ENCODE measurements around the gene SH3RF3.
"Not testable (repeated sequence)": the region's sequence is repeated elsewhere in the genome, so short reads cannot be mapped to it uniquely, and the experiment has no call there.

Gene SH3RF3

DNA sequence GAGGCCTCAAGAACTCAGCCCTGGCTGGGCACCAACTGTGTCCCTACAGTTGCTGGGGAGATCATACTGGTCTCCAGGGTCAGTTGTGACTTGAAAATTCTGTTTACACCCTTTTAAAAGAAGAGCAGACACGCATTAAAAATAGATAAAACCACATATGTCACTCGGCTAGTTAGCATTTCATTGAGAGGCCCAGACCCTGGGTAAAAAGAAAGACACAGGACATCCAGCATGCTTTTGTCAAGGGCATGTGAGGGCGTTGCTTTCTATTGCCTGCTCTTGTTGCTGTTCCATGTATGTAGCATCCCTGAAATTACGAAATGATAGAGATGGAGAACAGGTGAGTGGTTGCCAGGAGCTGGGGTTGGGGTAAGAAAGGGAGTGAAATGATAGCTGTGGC lies 390.5 kb downstream of the SH3RF3 start:
- DNase-seq: no peak

DNA sequence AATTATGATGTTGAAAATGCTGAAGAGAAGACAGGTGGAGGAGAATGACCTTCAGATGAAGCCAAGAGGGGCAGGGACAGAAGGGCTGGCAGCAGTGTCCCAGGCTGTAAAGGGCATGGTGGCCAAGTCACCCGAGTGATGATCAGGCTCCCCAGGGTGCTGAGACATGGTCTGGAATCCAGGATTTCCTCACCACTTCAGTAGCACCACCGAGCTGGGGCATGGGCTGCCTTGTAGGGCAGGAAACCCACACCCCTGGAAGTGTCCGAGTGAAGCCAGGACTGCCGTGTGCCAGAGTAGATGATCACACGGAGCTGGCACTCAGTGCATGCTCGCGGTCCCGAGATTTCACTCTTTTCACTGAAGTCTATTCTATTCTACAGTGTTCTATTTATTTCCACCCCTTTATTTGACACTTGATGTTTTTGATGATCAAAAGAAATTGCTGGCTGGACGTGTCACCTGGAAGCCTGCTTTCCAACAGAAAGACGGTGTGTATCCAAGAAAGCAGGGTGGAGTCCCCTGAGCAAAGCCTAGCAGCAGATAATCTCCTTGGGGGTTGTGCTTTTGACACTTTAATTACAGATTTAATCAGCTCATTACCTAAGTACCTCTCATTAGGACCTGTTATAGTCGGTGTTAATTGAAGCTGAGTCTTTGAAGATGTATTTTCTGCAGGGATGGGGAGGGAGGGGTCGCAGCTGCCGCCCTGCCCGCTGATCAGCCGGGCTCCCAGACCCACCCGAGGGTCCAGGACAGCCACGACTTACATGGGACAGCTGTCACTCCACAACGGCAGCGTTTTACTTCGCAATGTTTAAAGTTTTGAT lies 392.4 kb downstream of the SH3RF3 start:
- no peak for DNase-seq

DNA sequence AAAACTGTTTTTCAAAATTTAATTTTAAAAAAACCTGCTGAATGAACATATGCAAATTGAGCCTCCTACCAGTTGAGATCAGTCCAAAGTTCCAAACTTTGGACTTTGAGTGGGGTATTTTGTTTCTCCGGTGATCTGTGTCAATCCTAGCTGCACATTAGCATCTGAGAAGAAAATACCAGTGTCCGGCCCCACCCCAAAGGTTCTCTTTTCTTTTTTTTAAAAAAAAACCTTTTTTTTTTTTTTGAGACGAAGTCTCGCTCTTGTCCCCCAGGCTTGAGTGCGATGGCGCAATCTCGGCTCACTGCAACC lies 393.0 kb downstream of the SH3RF3 start:
- no peak for DNase-seq

DNA sequence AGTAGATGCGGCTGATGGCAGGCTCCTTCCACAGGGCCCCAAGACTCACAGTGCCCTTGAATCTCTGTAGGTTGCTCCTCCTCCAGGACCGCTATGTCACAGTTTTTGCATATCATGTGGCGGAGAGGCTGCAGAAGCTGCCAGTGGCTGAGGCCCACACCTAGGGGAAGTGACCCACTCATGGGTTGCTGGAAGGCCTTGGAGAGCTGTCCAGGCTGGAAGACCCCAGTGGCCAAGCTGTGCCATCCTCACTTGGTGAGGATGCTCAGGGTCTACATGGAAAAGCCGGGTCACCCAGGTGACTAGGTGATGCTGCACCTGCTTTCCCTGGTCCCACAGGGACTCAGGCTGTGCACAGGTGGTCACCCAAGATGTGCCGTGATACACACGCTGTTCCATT lies 394.1 kb downstream of the SH3RF3 start:
- DNase-seq: no peak

DNA sequence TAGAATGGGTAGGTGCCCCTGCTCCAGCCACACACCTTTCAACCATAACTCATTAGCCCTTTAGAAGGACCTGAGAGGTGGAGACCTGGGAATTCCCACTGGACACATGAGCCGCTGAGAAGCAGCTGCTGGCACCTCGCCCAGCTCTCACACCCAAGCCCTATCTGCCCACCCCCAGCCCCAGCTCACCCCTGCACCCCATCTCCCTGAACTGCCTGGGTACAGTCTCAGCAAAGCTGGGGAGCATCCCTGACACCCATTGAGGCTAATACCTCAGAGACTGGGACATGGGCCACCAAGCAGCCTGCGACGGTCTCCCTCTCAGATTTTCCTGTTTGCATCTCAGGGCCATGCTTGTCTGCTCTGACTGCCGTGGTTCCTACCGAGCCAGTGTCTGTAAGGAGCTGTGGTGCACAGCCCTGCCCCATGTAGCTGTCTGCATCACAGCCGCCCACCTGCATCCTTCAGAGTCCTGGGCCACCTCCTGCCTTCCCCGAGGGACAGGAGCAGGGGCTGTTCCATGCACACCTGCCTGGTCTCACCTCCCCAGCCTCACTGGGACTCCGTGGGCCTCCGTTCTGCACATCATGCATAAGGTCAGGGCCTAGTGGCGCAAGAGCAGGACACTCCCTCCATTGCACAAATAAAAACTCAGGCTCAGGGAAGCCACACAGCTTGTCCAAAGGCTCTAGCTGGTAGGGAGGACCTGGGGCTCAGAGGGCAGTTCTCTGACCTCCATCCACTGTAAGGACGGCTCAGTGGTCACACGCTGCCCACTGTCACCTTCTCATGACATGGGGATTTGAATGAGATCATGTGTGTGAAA lies 394.7 kb downstream of the SH3RF3 start:
- DNase-seq: no peak

DNA sequence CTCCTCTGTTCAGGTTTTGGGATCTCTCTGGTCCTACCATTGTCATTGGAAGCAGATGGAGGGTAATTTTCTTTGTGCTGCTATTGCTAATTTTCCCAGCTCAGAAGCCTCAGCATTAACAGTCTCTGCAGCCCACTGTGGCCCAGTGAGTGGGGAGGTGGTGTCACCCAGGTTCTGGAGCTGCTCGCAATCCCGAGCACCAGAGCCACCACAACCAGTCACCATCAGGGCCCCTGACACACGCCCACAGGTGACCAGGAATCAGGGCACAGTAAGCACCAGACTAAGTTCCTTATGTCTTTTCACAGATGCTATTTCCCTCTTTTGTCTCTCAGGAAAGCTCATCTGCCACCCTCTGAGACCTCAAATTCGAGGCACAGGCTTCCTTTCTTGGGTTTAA lies 396.8 kb downstream of the SH3RF3 start:
- DNase-seq: no peak

DNA sequence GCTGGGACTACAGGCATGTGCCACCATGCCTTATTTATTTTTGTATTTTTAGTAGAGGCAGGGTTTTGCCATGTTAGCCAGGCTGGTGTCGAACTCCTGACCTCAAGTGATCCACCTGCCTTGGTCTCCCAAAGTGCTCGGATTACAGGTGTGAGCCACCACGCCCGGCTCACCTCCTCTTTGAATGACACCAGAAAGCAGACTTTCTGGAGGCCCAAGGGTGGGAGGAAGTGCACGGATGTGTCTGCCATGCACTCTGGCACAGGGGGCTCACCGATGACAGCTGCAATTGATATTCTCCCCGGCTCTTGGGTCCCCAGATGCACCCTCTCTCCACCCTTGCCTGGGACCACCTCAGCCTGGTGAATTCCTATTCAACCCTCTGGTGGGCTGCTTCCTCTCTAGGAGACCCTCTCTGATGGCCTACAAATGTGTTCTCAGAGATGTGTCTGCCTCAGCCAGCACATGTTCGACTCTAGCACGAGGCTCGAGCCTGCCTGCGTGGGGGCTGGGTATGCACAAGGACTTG lies 397.5 kb downstream of the SH3RF3 start:
- no peak for DNase-seq

DNA sequence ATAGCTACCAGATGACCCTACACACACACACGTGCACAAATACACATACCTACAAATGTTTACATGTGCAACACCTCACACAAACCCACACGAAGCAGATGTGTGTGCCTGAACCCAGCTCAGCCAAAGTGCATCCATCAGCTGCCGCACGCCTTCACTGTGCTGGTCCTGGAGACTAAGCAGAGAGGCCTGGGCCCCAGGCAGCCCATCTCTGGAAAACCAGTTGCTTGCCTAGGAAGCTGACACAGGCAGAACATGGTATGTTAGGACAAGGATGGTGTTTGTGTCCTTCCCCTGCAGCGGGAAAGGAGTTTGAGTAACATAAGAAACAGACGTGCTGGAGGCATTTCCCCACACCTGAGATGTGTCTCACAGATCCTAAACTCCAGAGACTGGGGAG lies 398.1 kb downstream of the SH3RF3 start:
- DNase-seq: no peak

DNA sequence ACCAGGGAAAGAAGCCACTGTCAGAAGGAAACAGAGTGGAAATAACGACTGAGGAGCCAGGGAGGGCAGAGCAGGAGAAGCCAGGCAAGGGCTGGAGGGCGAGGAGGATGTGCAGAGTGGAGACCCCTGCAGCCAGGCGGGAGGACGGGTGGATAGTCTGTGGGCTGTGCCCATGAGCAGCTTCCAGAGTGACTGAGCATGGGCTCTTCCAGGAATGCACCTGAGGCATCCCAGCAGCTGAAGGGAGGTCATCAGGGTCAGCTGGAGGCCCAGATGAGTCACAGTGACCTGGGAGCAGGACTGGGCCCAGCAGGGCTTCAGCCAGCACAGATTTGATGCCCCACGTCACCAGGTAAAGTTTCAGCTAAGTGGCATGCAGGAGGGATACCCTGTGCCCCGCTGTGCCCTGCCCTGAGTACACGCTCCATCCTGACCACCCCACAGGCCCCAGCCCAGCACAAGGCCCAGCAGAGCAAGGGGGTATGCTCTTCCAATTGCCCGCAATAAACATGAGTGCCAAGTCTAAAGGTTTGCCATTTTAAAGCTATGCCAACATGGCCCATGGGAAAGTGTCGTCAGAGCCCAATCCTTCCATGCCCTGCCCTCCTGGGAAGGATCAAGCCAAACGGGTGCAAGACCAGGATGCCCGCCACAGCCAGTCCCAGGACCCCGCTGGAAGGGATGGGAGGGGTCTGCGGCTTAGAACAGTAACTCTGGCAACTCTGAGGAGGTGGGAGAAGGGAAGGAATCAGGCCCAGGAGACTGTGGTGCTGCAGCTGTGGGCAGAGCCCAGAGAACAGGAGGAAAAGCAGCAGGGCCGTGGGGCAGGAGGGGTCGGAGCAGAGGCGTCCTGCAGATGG lies 399.1 kb downstream of the SH3RF3 start:
- no peak for DNase-seq

DNA sequence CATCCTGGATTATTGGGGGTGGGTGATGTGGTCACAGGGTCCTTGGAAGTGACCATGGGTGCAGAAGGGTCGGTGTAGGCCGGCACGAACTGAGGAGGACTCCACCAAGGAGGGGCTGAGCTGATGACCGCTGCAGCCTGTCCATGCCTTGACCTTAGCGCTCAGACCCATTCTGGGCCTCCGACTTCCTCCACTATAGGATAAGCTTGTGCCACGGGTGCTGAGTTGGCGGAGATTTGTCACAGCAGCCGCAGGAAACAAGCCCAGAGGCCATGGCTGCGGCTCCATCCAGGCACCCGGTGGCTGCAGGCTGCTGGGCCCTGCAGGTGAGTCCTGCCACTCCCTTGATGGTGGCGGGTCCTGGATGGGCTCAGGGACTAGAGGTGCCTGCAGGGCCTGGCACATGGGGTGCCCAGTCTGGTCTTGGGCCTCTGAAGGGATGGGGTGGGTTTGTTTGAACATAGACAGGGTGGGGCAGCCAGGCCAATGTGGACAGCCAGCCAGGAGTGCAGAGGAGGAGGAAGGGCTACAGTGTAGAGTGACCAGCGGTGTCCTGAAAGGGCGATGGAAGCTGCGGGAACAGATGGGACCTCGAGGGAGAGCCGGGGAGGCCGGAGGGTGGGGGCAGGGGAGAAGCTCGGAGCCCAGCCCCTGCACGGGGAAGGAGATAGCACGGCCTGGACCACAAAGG lies 400.0 kb downstream of the SH3RF3 start:
- DNase-seq: no peak

DNA sequence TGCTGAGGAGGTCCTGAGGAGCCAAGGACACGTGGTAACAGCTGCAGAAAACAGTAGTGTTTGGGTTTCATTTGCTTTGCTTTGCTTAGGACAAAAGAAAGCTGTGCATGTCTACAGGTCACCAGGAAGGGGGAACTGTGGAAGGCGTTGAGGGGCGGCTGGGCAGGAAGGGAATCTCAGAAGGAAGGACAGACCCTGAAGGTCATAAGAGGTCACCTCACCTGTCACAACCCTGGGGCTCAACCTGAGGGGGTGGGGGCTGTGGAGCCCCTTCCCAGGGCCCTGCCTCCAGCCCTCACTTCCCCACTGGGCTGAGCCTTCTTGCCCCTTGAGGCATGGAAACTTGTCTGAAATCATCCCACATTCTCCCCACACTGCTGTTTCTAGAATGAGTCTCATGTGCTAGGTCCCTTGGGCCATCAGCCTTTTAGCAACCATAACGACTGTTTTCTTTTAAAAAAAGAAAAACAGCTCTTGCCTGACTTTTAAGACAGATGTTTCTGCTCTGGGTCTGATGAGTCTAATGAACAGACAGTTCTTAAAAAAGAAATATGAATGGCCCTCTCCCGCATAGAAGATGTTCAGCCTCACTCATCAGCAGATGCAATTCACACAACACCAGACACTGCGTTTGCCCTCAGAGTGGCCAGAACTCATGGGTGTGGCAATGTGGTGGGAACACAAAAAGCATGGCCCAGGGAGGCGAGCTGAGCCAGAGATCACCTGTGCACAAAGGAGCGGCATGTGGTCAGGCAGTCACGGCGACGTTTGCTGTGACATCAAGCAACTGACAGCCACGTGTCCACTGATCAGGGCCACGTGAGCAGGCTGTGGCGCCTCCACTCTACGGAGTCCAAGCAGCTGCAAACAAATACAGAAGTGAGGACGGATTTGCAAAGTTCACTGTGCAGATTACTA lies 400.8 kb downstream of the SH3RF3 start:
- DNase-seq: no peak

DNA sequence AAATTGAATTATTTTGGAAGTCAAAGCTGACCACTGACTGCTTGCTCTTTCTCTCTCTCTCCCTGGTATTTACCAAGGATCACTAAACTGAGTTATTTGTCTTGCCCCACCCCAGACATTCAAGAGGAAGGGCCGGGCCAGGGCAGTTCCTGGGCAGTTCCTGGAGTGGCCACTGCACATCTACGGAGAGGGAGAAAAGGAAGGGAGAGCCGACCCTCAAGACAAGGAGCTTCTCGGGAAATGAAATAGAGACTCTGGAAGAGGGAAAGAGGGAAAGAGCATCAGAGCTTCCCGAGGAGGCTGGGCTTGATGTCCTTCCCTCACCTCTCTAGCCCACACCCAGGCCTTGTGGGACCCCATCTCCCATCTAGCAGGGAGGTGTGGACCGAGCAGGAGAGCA lies 401.7 kb downstream of the SH3RF3 start:
- DNase-seq: no peak

DNA sequence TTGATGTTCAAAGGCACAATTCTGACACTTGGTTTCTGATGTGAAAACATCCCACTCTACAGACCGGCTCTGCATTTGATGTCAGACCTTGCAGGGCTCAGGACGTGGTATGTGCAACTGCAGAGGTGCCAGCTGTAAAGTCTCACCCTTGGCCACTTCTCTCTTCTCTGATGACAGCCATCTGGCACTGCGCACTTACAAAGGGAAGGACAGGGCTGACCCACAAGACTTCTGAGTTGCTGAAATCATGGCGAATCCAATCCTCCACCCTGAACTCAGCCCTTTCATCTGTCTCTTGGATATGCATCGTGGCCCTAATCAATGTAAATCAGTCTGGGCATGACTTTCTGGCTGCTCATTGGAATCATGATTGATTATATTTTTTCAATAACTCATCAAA lies 402.2 kb downstream of the SH3RF3 start:
- no peak for DNase-seq

DNA sequence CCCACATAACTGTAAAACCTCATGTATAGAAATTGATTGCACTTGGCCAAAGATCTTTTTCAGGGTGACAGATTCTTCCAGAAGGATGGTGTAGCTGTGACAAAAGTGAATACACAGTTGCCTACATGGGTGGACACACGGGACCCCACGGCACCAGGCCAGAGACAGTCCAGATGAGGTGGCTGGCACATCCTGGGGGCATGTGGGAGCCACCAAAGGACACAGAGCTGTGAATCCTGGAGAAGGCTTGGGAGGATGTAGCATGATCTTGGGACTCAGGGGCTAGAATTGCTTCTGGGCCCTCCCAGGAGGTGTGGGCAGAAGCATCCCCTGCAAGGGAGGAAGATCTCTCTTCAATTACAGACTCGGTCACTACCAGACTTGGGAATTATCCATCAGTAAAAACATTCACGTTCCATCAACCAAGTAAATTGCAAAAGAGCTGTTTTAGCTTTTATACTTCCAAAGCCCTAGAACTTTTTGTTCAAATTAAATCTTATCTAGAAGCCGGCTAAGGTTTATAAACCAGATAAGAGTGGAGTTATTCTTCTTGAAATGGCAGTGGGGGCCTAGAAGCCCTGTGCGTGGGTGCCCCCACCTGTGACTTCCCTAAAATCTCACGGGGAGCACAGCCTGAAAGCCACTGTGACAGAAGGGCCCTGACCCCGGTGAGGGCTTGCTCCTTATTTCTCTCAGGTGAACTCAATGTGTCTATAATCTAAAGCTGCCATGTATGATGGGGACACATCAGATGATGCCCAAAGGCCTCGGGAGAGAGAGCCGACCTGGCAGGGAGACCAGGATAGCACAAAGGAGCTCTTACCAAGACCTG lies 403.1 kb downstream of the SH3RF3 start:
- no peak for DNase-seq

DNA sequence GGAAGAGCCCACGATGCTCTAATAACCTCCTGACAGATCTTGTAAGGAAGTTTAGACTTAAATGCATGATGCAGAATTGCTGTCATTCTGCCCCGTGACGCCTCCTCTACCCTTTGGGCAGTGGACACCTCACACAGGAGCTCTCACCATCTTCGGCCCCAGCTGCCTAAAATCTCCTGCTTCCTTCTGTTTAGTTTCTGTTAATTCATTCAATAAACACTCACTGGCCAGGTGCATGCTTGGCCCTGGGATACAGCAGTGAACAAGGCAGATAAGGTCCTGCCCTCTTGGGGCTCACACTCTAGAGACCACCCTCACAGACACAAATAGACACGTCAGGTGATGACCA lies 403.7 kb downstream of the SH3RF3 start:
- DNase-seq: no peak

DNA sequence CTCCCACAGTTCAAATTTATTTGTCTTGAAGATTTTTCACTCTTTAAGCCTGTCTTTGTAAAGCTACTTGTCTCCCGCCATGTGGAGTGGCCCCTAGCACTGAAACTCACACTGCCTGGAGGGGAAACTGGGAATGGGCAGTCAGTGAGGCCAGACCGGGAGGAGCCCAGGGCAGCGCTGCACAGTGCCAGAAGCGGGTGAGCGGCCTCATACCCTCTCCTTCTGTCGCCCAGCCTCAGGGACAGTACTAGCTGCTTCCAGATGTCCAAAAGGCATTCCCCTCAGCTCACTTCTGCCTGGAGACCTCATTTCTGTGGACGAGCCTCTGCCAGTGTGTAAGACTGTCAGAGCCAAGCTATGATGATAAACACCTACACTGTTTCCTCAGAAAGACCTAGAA lies 404.8 kb downstream of the SH3RF3 start:
- no peak for DNase-seq

DNA sequence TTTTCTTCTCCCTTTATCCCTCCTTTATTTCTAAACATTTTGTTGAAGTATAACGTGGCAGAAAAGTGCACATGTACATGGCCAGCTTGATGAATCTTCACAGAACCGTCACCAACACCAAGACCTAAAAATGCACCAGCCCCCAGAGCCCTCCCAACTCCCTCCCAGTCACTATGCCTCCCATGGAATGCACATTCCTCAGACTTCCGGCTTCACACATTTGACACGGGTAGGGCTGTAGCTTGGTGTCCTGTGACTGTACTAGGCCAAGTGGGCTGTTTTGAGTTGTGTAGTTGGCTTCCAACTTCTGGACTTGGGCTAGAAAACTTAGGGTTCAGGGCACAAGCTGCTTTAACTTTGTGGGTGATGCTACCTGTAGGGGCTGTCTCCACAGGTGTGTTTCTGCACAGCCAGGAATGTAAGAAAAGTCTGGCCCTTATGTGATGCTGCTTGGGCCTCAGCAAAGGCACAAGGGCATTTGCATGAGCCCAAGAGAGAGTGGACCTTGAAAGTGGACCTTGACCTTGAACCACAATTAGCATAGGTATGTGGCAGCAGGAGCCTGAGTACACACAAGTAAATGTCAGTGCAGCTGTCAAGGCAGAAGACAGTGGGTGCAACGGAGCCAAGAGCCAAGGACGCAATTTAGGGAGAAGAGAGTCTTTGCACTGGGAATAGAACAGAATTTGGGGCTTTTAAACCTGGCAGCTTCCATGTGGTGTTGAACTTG lies 406.4 kb downstream of the SH3RF3 start:
- DNase-seq: no peak

DNA sequence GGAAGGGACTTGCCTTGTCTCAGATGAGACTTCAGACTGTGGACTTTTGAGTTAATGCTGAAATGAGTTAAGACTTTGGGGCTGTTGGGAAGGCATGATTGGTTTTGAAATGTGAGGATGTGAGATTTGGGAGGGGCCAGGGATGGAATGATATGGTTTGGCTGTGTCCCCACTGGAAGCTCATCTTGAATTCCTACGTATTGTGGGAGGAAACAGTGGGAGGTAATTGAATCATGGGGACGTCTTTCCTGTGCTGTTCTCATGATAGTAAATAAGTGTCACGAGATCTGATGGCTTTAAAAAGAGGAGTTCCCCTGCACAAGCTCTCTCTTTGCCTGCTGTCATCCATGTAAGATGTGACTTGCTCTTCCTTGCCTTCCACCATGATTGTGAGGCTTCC lies 407.6 kb downstream of the SH3RF3 start:
- DNase-seq: not testable (repeated sequence)

DNA sequence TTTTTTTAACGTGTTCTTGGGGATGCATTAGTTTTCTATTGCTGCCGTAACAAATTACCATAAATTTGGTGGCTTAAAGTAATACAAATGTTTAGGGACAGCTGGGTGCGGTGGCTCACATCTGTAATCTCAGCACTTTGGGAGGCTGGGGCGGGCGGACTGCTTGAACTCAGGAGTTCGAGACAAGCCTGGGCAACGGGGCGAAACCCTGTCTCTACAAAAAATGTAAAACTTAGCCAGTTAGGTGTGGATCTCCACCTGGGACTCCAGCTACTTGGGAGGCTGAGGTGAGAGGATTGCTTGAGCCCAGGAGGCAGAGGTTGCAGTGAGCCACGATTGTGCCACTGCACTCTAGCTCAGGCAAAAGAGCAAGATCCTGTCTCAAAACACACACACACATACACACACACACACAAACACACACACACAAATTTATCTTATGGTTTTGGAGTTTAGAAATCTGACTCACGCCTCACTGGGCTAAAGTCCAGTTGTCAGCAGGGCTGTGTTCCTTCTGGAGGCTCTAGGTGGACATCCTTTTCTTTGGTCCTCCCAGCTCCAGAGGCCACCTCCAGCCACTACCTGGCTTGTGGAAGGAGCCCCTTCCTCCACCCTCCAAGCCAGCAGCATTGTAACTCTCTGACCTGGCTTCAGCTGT lies 408.7 kb downstream of the SH3RF3 start:
- no peak for DNase-seq

All from SW 1271 (cell line).